Kidney tubule cell (primary cell): ENCODE results near the gene SRC.
"Not testable (repeated sequence)": the region's sequence is repeated elsewhere in the genome, so short reads cannot be mapped to it uniquely, and the experiment has no call there.

Experiments
- DNase-seq: peaks from one replicate; pipeline ENCODE4 v3.0.0-alpha.2; 2018; ENCODE audit warnings: low spot score

The SRC gene

GRCh38 chr20:37364013-37364926 lies 18.3 kb downstream of the SRC start:
- no peak for DNase-seq

GRCh38 chr20:37364927-37365272 lies 19.0 kb downstream of the SRC start:
- DNase-seq = no peak

DNA sequence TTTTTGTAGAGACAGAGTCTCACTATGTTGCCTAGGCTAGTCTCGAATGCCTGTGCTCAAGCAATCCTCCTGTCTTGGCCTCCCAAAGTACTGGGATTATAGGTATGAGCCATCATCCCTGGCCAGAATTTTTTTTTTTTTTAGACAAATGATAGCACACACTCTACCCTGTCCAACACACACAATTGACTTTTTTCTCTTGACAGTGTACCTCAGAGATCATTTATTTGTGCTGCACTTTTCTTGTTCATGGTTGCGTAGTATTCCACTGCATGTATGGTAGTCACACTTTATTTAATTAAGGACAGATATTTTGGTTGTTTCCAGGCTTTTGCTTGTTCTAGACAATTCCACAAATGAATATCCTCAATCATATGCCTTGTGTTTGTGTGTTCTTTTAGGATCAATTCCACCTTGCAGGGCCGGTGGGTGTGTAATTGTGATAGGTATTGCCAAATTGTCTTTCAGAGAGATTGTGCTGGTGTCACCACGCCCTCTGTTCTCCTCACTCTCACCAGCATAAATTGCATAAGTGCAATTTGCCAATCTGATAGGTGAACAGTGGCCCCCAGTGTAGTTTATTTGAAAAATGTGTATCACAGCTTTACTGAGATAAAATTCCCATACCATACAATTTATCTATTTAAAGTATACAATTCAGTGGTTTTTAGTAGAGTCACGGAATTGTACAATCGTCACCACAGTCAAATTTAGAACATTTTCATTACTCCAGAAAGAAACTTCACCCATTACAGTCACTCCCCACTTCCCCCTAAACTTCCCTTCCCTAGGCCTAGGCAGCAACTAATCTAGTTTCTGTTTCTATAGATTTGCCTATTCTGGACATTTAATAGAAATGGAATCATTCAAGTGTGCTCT lies 20.1 kb downstream of the SRC start:
- no peak for DNase-seq

- no peak for DNase-seq
Measured at GRCh38 chr20:37366743-37367142, 20.8 kb downstream of the SRC start.

- no peak for DNase-seq
Measured at GRCh38 chr20:37369846-37370245, 23.9 kb downstream of the SRC start.

DNA sequence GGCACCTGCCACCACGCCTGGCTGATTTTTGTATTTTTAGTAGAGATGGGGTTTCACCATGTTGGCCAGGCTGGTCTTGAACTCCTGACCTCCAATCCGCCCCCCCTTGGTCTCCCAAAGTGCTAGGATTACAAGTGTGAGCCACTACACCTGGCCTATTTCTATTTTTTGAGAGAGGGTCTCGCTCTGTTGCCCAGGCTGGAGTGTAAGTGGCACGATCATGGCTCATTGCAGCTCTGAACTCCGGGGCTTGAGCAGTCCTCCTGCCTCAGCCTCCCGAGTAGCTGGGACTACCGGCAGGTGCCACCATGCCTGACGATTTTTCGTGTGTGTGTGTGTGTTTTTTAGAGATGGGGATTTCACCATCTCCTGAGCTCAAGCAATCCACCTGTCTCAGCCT lies 25.9 kb downstream of the SRC start:
- DNase-seq = not testable (repeated sequence)

DNA sequence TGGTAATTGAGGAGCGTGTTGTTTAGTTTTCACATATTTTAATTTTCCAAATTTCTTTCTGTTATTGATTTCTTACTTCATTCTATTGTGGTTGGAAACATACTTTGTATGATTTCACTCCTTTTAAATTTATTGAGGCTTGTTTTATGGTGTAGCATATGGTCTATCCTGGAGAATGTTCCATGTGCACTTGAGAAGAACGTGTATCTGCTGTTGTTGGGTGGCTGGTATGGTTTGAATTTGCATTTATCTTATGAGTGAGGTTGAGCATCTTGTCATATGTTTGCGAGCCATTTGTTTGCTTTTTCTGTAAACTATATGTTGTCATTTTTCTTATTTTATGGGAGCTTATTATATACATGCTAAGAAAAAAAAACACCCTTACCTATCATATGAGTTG lies 26.5 kb downstream of the SRC start:
- DNase-seq = no peak

- no peak for DNase-seq
Measured at GRCh38 chr20:37373020-37373598, 27.2 kb downstream of the SRC start.

- no peak for DNase-seq
Measured at GRCh38 chr20:37375227-37375626, 29.3 kb downstream of the SRC start.

DNA sequence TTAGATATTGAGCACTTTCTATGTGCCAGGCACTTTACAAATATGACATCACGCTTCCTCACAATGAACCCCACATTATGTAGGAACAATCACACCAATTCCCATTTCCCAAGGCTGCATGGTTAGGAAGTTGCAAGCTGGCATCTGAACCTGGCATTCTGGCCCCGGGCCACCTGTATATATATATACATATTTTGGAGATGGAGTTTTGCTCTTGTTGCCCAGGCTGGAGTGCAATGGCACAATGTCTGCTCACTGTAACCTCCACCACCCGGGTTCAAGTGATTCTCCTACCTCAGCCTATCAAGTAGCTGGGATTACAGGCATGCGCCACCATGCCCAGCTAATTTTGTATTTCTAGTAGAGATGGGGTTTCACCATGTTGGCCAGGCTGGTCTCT lies 30.4 kb downstream of the SRC start:
- DNase-seq = no peak

DNA sequence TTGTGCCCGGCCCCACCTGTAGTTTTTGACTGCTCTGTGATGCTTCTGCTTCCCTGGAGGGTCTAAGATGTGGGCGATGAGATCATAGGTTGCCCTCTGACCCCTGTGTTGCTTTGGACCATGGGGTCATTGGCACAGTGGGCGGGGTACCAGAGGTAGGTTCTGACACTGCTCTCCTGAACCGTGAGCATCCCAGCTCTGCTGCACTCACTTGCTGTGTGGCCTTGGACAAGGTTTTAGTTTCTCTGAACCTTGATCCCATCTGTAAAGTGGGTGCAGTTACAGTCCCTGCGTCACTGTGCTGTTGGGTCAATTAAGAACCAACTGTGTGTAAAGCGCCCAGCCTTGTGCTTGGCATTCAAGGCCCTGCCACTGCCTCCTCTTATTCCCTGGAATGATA lies 30.9 kb downstream of the SRC start:
- no peak for DNase-seq

- no peak for DNase-seq
Measured at GRCh38 chr20:37377346-37378081, 31.6 kb downstream of the SRC start.

DNA sequence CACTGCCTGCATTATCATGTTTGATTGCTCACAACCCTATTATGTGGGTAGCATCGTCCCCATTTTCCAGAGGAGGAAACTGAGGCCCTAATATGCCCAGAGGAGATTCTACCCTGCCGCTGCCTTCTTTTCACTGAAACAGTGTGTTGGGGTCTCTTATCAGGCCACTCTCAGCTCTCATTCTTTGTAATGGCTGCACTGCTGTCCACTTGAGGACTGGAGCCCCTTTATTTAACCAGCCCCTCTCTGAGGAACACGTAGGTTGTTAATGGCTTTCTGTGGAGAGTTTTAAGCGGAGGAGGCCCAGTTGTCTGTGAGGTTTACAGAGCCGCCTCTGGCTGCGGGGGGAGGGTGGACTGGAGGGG lies 32.5 kb downstream of the SRC start:
- no peak for DNase-seq

- peak; percentile 53 for DNase-seq
Measured at GRCh38 chr20:37378785-37379598, 33.1 kb downstream of the SRC start.

- DNase-seq = peak; percentile 48
Measured at GRCh38 chr20:37379967-37380828, 34.3 kb downstream of the SRC start.

DNA sequence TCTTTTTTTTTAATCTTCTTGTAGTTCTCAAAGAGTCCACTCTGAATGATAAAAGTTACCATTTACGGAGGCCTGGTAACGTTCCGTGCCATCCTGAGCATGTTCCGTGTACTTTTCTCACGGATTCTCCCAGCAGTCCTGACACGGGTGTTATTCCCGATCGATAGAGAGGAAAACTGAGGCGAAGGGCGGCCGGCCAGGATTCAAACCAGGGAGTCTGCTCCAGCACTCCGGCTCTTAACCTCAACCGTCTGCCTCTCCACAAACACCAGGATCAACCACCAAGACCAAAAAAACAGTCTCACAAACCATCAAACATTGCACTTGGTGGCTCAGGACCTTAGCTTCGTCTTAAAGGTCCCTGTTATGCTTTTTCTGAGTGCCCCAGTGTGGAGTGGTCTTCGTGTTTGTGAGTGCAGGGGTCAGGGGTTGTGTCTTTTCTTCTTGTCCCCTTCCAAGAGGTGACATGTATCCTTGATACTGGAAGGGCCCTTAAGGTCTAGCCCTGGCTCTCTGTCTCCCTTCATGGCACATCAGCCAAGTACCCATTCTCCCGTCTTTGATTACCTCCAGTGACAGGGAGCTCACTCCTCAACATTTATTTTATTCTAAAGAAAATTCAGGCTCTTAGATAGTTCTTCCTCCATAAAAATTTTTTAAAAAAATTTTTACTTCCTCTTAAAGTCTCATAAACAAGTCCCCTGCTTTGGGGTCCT lies 35.1 kb downstream of the SRC start:
- DNase-seq = no peak

DNA sequence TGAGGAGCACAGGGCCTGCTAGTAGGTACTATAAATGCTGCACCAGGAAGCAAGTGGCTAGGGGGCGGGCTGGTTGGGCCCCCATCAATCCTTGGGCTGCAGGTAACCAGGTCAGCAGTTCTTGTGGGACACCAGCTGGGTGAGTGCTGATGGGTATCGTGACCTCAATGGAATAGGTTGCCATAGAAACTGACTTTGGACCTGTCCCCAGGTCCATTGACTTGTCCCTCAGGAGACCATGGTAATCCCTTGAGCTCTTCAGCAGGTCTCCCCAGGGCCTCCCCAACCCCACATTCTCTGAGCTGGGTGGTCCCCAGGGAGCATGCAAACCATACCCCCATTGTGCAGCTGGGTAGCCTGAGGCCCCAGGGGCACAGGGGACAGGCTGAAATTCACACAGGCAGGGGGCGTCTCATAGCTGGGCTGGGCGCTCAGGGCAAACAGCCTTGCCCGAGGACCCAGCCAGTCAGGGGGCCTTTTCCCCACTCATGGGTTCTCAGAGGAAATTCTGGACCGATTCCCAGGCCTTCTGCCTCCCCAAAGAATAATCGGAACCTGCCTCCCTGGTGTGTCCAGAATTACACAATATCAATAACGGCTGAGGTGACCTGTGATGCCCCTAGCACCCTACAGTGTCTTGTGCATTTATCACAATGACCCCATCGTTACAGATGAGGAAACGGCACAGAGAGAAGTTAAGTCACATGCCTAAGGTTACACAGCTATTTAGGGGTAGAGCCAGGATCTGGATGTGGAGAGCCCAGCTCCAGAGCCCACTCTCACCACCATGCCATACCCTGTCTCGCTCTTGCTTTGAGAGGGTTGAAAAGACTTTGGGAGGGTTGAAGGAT lies 35.9 kb downstream of the SRC start:
- DNase-seq = no peak

- no peak for DNase-seq
Measured at GRCh38 chr20:37382482-37383120, 36.7 kb downstream of the SRC start.
